Activated CD4-positive, alpha-beta memory T cell treated with anti-CD3 and anti-CD28 coated beads, Interleukin-2, amount 10 ng/mL, durations not matched to agents 7 days and 5 days (primary cell): Measurements from ENCODE around the gene SHBG. TPM values are rescaled to one million over a fixed set of nuclear protein-coding genes. Genes with fewer than 3 reads are reported as not detected.
"Not testable (repeated sequence)": the region's sequence is repeated elsewhere in the genome, so short reads cannot be mapped to it uniquely, and the experiment has no call there.

Experiments
- CTCF ChIA-PET: fragments of 350-600 bp; sonication (Branson Sonifier 250); formaldehyde crosslinking; loops from one replicate; lab custom pipeline; 2021; ENCODE audit warnings: antibody characterized with exemption, inconsistent platforms; lab: Charles Lee
- POLR2A ChIA-PET: fragments of 350-600 bp; sonication (Branson Sonifier 250); formaldehyde crosslinking; loops from one replicate; lab custom pipeline; 2021; ENCODE audit warnings: antibody characterized with exemption; lab: Charles Lee
- DNase-seq: peaks from one replicate; pipeline ENCODE4 v3.0.0-alpha.2; 2020
- H3K27ac Mint-ChIP-seq: one replicate; pipeline ENCODE4 v1.8.0; 2021; ENCODE audit warnings: mild to moderate bottlenecking, mixed read lengths
- H3K27me3 Mint-ChIP-seq: one replicate; pipeline ENCODE4 v1.8.0; 2021; ENCODE audit warnings: mixed read lengths
- H3K36me3 Mint-ChIP-seq: one replicate; pipeline ENCODE4 v1.8.0; 2021; ENCODE audit warnings: low read depth, mixed read lengths
- H3K4me1 Mint-ChIP-seq: one replicate; pipeline ENCODE4 v1.8.0; 2021; ENCODE audit warnings: mixed read lengths
- H3K4me3 Mint-ChIP-seq: one replicate; pipeline ENCODE4 v1.8.0; 2021; ENCODE audit warnings: mild to moderate bottlenecking, mixed read lengths
- H3K9me3 Mint-ChIP-seq: one replicate; pipeline ENCODE4 v1.8.0; 2021; ENCODE audit warnings: mixed read lengths
- total RNA-seq, 2 experiments: library from RNA; stranded (reverse); gene quantifications; one replicate each; pipeline ENCODE4 v1.2.3, GENCODE V29; 2021

The SHBG gene
- total RNA-seq, 2 experiments from 2014 or later = not detected

- ChIA-PET POLR2A (interaction anchor here (0.6 to 4.8 kb wide), 17 partner anchors 9 to 681 kb away, joined by 3 to 62 read pairs (median 4); partner anchors contain the start of genes CD68, MPDU1, POLR2A and SAT2), CTCF (interaction anchor here (0.6 to 5.1 kb wide), 24 partner anchors 9 to 564 kb away, joined by 3 to 56 read pairs (median 3); partner anchors contain the start of genes GABARAP, SAT2, SOX15 and TMEM102)
- H3K27ac Mint-ChIP-seq = peak within 1 kb of the TSS; percentile 82
- H3K4me3 Mint-ChIP-seq = peak within 1 kb of the TSS; percentile 89
- H3K27me3 Mint-ChIP-seq = no peaks in the 10 kb centered on the region
- H3K36me3 Mint-ChIP-seq = peaks cover 14% of the 10 kb centered on the region
- peak; percentile 99 for DNase-seq
- peaks cover 27% of the 10 kb centered on the region for H3K4me1 Mint-ChIP-seq
- H3K9me3 Mint-ChIP-seq = no peaks in the 10 kb centered on the region
Observed at GRCh38 chr17:7614425-7615264, 15.3 kb upstream of the SHBG start, which contains the start of gene FXR2. Gene FXR2 (minus strand): TSS chr17:7614897. CDS start chr17:7614532, 365 bp downstream.

GRCh38 chr17:7615265-7615747 lies 14.6 kb upstream of the SHBG start:
- no peaks in the 10 kb centered on the region for H3K9me3 Mint-ChIP-seq
- peaks cover 27% of the 10 kb centered on the region for H3K4me1 Mint-ChIP-seq
- CTCF ChIA-PET = interaction anchor here (0.7 to 5.1 kb wide), 20 partner anchors 9 to 478 kb away, joined by 3 to 56 read pairs (median 4); partner anchors contain the start of genes GABARAP, SAT2, SOX15 and TP53
- DNase-seq = no peak
- peaks cover 14% of the 10 kb centered on the region for H3K36me3 Mint-ChIP-seq
- H3K27ac Mint-ChIP-seq = peak overlapping the region; percentile 82
- H3K27me3 Mint-ChIP-seq = no peaks in the 10 kb centered on the region
- peak overlapping the region; percentile 76 for H3K4me3 Mint-ChIP-seq
- POLR2A ChIA-PET = interaction anchor here (0.6 to 4.8 kb wide), 12 partner anchors 12 to 680 kb away, joined by 3 to 62 read pairs (median 4); partner anchors contain the start of genes MPDU1, POLR2A, SAT2 and SLC25A35

GRCh38 chr17:7618608-7619007 lies 11.3 kb upstream of the SHBG start:
- POLR2A ChIA-PET = no interaction called here

GRCh38 chr17:7620835-7621234 lies 9.1 kb upstream of the SHBG start:
- ChIA-PET POLR2A (interaction anchor here (1.6 kb wide), 1 partner anchor 66 kb away, joined by 3 read pairs; the partner anchor contains the start of gene TP53), CTCF (interaction anchor here (0.6 kb wide), 2 partner anchors 52 to 575 kb away, joined by 3 to 5 read pairs; no protein-coding TSS in a partner anchor)
- Mint-ChIP-seq H3K9me3 (no peaks in the 10 kb centered on the region), H3K27me3 (no peaks in the 10 kb centered on the region), H3K4me1 (no peaks in the 10 kb centered on the region), H3K4me3 (no peak overlapping the region), H3K36me3 (no peaks in the 10 kb centered on the region), H3K27ac (no peak overlapping the region)
- no peak for DNase-seq

More at GRCh38 chr17:7618608-7619007, 11.3 kb upstream of the SHBG start:
- Mint-ChIP-seq H3K4me3 (no peak overlapping the region), H3K9me3 (no peaks in the 10 kb centered on the region), H3K27me3 (no peaks in the 10 kb centered on the region), H3K4me1 (peaks cover 5% of the 10 kb centered on the region), H3K27ac (no peak overlapping the region), H3K36me3 (peaks cover 2% of the 10 kb centered on the region)
- CTCF ChIA-PET = interaction anchor here (1.1 to 1.8 kb wide), 2 partner anchors 9 to 29 kb away, joined by 4 to 5 read pairs; partner anchors contain the start of genes SAT2 and SOX15
- no peak for DNase-seq

- POLR2A ChIA-PET = no interaction called here
Observed at GRCh38 chr17:7623661-7624060, 6.3 kb upstream of the SHBG start.

GRCh38 chr17:7625749-7626148 lies 4.2 kb upstream of the SHBG start:
- ChIA-PET POLR2A (interaction anchor here (2.7 to 4.5 kb wide), 2 partner anchors 41 to 61 kb away, joined by 13 to 63 read pairs; partner anchors contain the start of genes MPDU1, TP53 and WRAP53), CTCF (interaction anchor here (2.4 kb wide), 1 partner anchor 11 kb away, joined by 14 read pairs; the partner anchor contains the start of gene FXR2)
- peaks cover 14% of the 10 kb centered on the region for H3K4me1 Mint-ChIP-seq
- not testable (repeated sequence) for H3K36me3 Mint-ChIP-seq, H3K9me3 Mint-ChIP-seq, H3K27ac Mint-ChIP-seq, H3K27me3 Mint-ChIP-seq, DNase-seq, H3K4me3 Mint-ChIP-seq

More at GRCh38 chr17:7623661-7624060, 6.3 kb upstream of the SHBG start:
- CTCF ChIA-PET = interaction anchor here (1.2 kb wide), 1 partner anchor 9 kb away, joined by 5 read pairs; the partner anchor contains the start of gene FXR2
- H3K36me3 Mint-ChIP-seq = peaks cover 3% of the 10 kb centered on the region
- no peak for DNase-seq
- no peak overlapping the region for H3K4me3 Mint-ChIP-seq
- no peaks in the 10 kb centered on the region for H3K9me3 Mint-ChIP-seq
- peaks cover 14% of the 10 kb centered on the region for H3K4me1 Mint-ChIP-seq
- H3K27ac Mint-ChIP-seq = no peak overlapping the region
- no peaks in the 10 kb centered on the region for H3K27me3 Mint-ChIP-seq

- H3K9me3 Mint-ChIP-seq = no peaks in the 10 kb centered on the region
- POLR2A ChIA-PET = interaction anchor here (1.8 to 4.5 kb wide), 3 partner anchors 12 to 60 kb away, joined by 10 to 63 read pairs (median 13); partner anchors contain the start of genes FXR2, MPDU1, TP53 and WRAP53
- H3K36me3 Mint-ChIP-seq = peaks cover 3% of the 10 kb centered on the region
- H3K4me3 Mint-ChIP-seq = peak overlapping the region; percentile 92
- peaks cover 14% of the 10 kb centered on the region for H3K4me1 Mint-ChIP-seq
- no peaks in the 10 kb centered on the region for H3K27me3 Mint-ChIP-seq
- CTCF ChIA-PET = interaction anchor here (2.4 kb wide), 1 partner anchor 11 kb away, joined by 14 read pairs; the partner anchor contains the start of gene FXR2
- H3K27ac Mint-ChIP-seq = no peak overlapping the region
- DNase-seq = no peak
Observed at GRCh38 chr17:7626307-7626706, 3.6 kb upstream of the SHBG start.

GRCh38 chr17:7626956-7627249 lies 3.0 kb upstream of the SHBG start:
- Mint-ChIP-seq H3K4me3 (peak overlapping the region; percentile 92), H3K9me3 (no peaks in the 10 kb centered on the region), H3K36me3 (peaks cover 3% of the 10 kb centered on the region), H3K27ac (no peak overlapping the region), H3K4me1 (peaks cover 14% of the 10 kb centered on the region), H3K27me3 (no peaks in the 10 kb centered on the region)
- ChIA-PET CTCF (interaction anchor here (1.5 to 2.4 kb wide), 4 partner anchors 9 to 61 kb away, joined by 3 to 25 read pairs (median 10); partner anchors contain the start of genes FXR2, TP53 and WRAP53), POLR2A (interaction anchor here (1.4 to 4.5 kb wide), 4 partner anchors 12 to 216 kb away, joined by 3 to 63 read pairs (median 12); partner anchors contain the start of genes FXR2, MPDU1, TP53 and WRAP53)
- no peak for DNase-seq

GRCh38 chr17:7627250-7628121 lies 2.4 kb upstream of the SHBG start, which contains the start of gene SAT2:
Gene SAT2 (minus strand): TSS chr17:7627821. CDS start chr17:7627635, 186 bp downstream.
- peak within 1 kb of the TSS; percentile 47 for H3K27ac Mint-ChIP-seq
- POLR2A ChIA-PET = interaction anchor here (0.7 to 4.5 kb wide), 9 partner anchors 10 to 492 kb away, joined by 3 to 63 read pairs (median 3); partner anchors contain the start of genes ACAP1, FXR2, MPDU1 and TP53
- H3K4me3 Mint-ChIP-seq = peak within 1 kb of the TSS; percentile 92
- peak; percentile 88 for DNase-seq
- CTCF ChIA-PET = interaction anchor here (0.6 to 2.4 kb wide), 8 partner anchors 8 to 449 kb away, joined by 3 to 25 read pairs (median 5); partner anchors contain the start of genes FXR2, MPDU1, TP53 and WRAP53
- peaks cover 3% of the 10 kb centered on the region for H3K36me3 Mint-ChIP-seq
- H3K9me3 Mint-ChIP-seq = no peaks in the 10 kb centered on the region
- no peaks in the 10 kb centered on the region for H3K27me3 Mint-ChIP-seq
- peaks cover 16% of the 10 kb centered on the region for H3K4me1 Mint-ChIP-seq

GRCh38 chr17:7631398-7632380 lies 1.8 kb downstream of the SHBG start:
- H3K4me1 Mint-ChIP-seq = peaks cover 10% of the 10 kb centered on the region
- DNase-seq = no peak
- CTCF ChIA-PET = interaction anchor here (0.8 to 5.0 kb wide), 11 partner anchors 10 to 99 kb away, joined by 3 to 50 read pairs (median 4); partner anchors contain the start of genes FXR2, TP53 and WRAP53
- POLR2A ChIA-PET = interaction anchor here (1.3 to 6.4 kb wide), 3 partner anchors 16 to 214 kb away, joined by 3 to 57 read pairs (median 4); partner anchors contain the start of genes FXR2, TP53 and WRAP53
- no peak overlapping the region for H3K4me3 Mint-ChIP-seq
- H3K27me3 Mint-ChIP-seq = no peaks in the 10 kb centered on the region
- H3K9me3 Mint-ChIP-seq = no peaks in the 10 kb centered on the region
- no peak overlapping the region for H3K27ac Mint-ChIP-seq
- no peaks in the 10 kb centered on the region for H3K36me3 Mint-ChIP-seq
